ENCODE measurements around the gene RNF169.

The RNF169 gene

GRCh38 chr11:74818283-74818946 lies 69.8 kb downstream of the RNF169 start:
- Histone ChIP-seq H3K79me2 (ENCODE audit: low read length) (no peaks in the 10 kb centered on the region; the same call in 1 of the 2 replicates), H3K27me3 (replicated peaks; ENCODE audit: insufficient read depth, low read length) (no peaks in the 10 kb centered on the region), H3K9me2 (replicated peaks; ENCODE audit: insufficient read depth, low read length) (no peaks in the 10 kb centered on the region), H3K4me2 (ENCODE audit: low read depth, low read length) (no peak overlapping the region), H3K9me3 (replicated peaks; ENCODE audit: insufficient read depth, low read length) (no peaks in the 10 kb centered on the region), H3K27ac (ENCODE audit: low read length) (no peak overlapping the region), H3K36me3 (replicated peaks; ENCODE audit: insufficient read depth, low read length) (no peaks in the 10 kb centered on the region; the same call in none of the 2 replicates), H3K9ac (ENCODE audit: low read length) (no peak overlapping the region), H3K4me3 (ENCODE audit: low read length) (no peak overlapping the region), H3F3A (ENCODE audit: insufficient read depth, low read length) (no peaks in the 10 kb centered on the region), H3K4me1 (ENCODE audit: low read length) (no peaks in the 10 kb centered on the region), H2AFZ (ENCODE audit: low read length) (no peak overlapping the region), H4K20me1 (ENCODE audit: insufficient read depth, low read length) (no peaks in the 10 kb centered on the region)
- TF ChIP-seq EZH2phosphoT487 (IDR thresholded peaks at IDR 0.05; ENCODE audit: low read length) (no peak), EZH2 (optimal IDR thresholded peaks at IDR 0.05; ENCODE audit: low read depth, low read length) (no peak)
- TF ChIP-seq, protein P1, sequence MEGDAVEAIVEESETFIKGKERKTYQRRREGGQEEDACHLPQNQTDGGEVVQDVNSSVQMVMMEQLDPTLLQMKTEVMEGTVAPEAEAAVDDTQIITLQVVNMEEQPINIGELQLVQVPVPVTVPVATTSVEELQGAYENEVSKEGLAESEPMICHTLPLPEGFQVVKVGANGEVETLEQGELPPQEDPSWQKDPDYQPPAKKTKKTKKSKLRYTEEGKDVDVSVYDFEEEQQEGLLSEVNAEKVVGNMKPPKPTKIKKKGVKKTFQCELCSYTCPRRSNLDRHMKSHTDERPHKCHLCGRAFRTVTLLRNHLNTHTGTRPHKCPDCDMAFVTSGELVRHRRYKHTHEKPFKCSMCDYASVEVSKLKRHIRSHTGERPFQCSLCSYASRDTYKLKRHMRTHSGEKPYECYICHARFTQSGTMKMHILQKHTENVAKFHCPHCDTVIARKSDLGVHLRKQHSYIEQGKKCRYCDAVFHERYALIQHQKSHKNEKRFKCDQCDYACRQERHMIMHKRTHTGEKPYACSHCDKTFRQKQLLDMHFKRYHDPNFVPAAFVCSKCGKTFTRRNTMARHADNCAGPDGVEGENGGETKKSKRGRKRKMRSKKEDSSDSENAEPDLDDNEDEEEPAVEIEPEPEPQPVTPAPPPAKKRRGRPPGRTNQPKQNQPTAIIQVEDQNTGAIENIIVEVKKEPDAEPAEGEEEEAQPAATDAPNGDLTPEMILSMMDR (IDR thresholded peaks at IDR 0.05; ENCODE audit: low read length): no peak
- no peak for DNase-seq

- no peaks in the 10 kb centered on the region for H4K20me1 ChIP-seq (ENCODE audit: insufficient read depth, low read length)
- H3K9ac ChIP-seq (ENCODE audit: low read length): no peak overlapping the region
- no peak overlapping the region for H3K4me2 ChIP-seq (ENCODE audit: low read depth, low read length)
- no peak overlapping the region for H2AFZ ChIP-seq (ENCODE audit: low read length)
- H3F3A ChIP-seq (ENCODE audit: insufficient read depth, low read length): no peaks in the 10 kb centered on the region
- no peaks in the 10 kb centered on the region for H3K9me3 ChIP-seq (replicated peaks; ENCODE audit: insufficient read depth, low read length)
- no peaks in the 10 kb centered on the region for H3K4me1 ChIP-seq (ENCODE audit: low read length)
- H3K27me3 ChIP-seq (replicated peaks; ENCODE audit: insufficient read depth, low read length): no peaks in the 10 kb centered on the region
- DNase-seq: no peak
- H3K27ac ChIP-seq (ENCODE audit: low read length): no peak overlapping the region
- H3K9me2 ChIP-seq (replicated peaks; ENCODE audit: insufficient read depth, low read length): no peaks in the 10 kb centered on the region
- TF ChIP-seq, protein P1 (IDR thresholded peaks at IDR 0.05; ENCODE audit: low read length): no peak
- TF ChIP-seq EZH2 (optimal IDR thresholded peaks at IDR 0.05; ENCODE audit: low read depth, low read length): no peak
- no peak for TF ChIP-seq EZH2phosphoT487 (IDR thresholded peaks at IDR 0.05; ENCODE audit: low read length)
- no peaks in the 10 kb centered on the region; the same call in none of the 2 replicates for H3K36me3 ChIP-seq (replicated peaks; ENCODE audit: insufficient read depth, low read length)
- H3K79me2 ChIP-seq (ENCODE audit: low read length): no peaks in the 10 kb centered on the region; the same call in 1 of the 2 replicates
- H3K4me3 ChIP-seq (ENCODE audit: low read length): no peak overlapping the region
Measured at GRCh38 chr11:74819400-74819799, 70.8 kb downstream of the RNF169 start.

GRCh38 chr11:74820763-74821162 lies 72.1 kb downstream of the RNF169 start:
- Histone ChIP-seq H3K9ac (ENCODE audit: low read length) (no peak overlapping the region), H3K4me1 (ENCODE audit: low read length) (no peaks in the 10 kb centered on the region), H3K79me2 (ENCODE audit: low read length) (no peaks in the 10 kb centered on the region; the same call in 1 of the 2 replicates), H2AFZ (ENCODE audit: low read length) (no peak overlapping the region), H3K9me2 (replicated peaks; ENCODE audit: insufficient read depth, low read length) (no peaks in the 10 kb centered on the region), H3K36me3 (replicated peaks; ENCODE audit: insufficient read depth, low read length) (no peaks in the 10 kb centered on the region; the same call in none of the 2 replicates), H3F3A (ENCODE audit: insufficient read depth, low read length) (no peaks in the 10 kb centered on the region), H3K9me3 (replicated peaks; ENCODE audit: insufficient read depth, low read length) (no peaks in the 10 kb centered on the region), H3K27me3 (replicated peaks; ENCODE audit: insufficient read depth, low read length) (no peaks in the 10 kb centered on the region), H3K27ac (ENCODE audit: low read length) (no peak overlapping the region), H3K4me3 (ENCODE audit: low read length) (no peak overlapping the region), H4K20me1 (ENCODE audit: insufficient read depth, low read length) (no peaks in the 10 kb centered on the region), H3K4me2 (ENCODE audit: low read depth, low read length) (no peak overlapping the region)
- no peak for DNase-seq
- TF ChIP-seq, protein P1 (IDR thresholded peaks at IDR 0.05; ENCODE audit: low read length): no peak
- TF ChIP-seq EZH2phosphoT487 (IDR thresholded peaks at IDR 0.05; ENCODE audit: low read length) (no peak), EZH2 (optimal IDR thresholded peaks at IDR 0.05; ENCODE audit: low read depth, low read length) (no peak)

All from MM.1S (cell line).